Measurements from ENCODE around the gene NAT10. TPM values are rescaled to one million over a fixed set of nuclear protein-coding genes. Genes with fewer than 3 reads are reported as not detected.

NAT10 gene
- total RNA-seq, 2 experiments from 2014 or later: 142 to 147 TPM

DNA sequence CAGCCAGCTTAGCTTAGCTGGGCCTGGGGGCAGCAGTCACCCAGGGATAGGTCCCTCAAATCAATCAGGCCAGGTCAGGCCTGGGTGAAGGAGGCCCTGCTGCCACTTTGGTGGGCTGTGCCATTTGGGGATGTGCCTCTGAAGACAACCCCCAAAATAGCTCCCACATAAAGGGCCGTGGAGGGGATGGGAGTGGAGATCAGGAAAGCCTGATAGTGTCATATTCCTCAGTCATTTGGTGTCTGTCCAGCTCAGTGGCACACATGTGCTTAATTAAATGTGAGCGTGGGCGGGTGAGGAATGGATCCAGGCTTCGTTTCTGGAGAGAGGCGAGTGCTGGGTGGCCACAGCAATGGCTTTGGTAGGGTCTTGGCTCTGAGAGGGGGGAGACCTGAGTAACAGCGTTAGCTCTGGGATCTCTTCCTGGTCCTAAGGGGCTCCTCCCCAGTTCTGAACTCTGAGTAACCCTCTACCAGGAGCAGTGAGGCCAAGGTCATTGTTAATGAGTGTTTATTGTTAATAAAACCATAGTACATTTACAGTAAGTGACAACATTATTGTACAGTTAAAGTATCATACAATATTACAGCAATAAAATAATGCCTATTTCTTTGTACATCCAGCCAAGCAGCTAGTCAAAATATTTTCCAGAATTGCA lies 45.2 kb downstream of the NAT10 start:
- ATAC-seq (no peak), DNase-seq (no peak)
- H3K4me3 Mint-ChIP-seq: no peak overlapping the region
- H3K36me3 Mint-ChIP-seq (ENCODE audit: low read depth): peaks cover 38% of the 10 kb centered on the region
- no peaks in the 10 kb centered on the region for H3K27me3 Mint-ChIP-seq
- peaks cover 2% of the 10 kb centered on the region for H3K4me1 Mint-ChIP-seq
- no peak overlapping the region for H3K27ac Mint-ChIP-seq
- intact Hi-C loops (cut with DNase I, micrococcal nuclease): no loop called here
- H3K9me3 Mint-ChIP-seq (ENCODE audit: low read depth): no peaks in the 10 kb centered on the region
- ChIA-PET POLR2A (no interaction called here), CTCF (interaction anchor here (1.0 to 1.3 kb wide), 5 partner anchors 21 to 317 kb away, joined by 3 to 5 read pairs (median 4); no protein-coding TSS in a partner anchor)

DNA sequence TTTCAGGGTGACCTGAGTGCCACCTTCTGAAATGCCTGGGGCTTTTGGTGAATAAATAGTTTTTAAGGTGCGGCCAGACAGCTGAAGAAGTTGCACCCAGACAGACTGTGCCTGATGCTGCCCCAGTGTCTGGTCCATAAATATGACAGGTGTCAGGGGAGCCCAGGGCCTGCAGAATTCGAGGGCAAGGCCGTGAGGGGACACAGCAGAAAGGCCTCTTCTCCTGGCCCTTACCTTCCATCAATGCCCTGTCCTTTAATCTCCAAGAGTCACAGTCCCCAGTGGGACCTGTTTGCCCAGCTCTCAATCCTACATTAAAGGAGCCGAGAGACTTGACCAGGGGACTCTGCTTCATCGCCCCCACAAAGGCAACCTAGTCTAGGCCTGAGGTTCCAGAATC lies 45.7 kb downstream of the NAT10 start:
- Mint-ChIP-seq H3K36me3 (ENCODE audit: low read depth) (peaks cover 33% of the 10 kb centered on the region), H3K4me1 (peaks cover 2% of the 10 kb centered on the region), H3K27me3 (no peaks in the 10 kb centered on the region), H3K27ac (no peak overlapping the region), H3K9me3 (ENCODE audit: low read depth) (no peaks in the 10 kb centered on the region), H3K4me3 (no peak overlapping the region)
- intact Hi-C loops (cut with DNase I, micrococcal nuclease): no loop called here
- no peak for ATAC-seq
- ChIA-PET CTCF (interaction anchor here (1.0 kb wide), 1 partner anchor 317 kb away, joined by 3 read pairs; no protein-coding TSS in a partner anchor), POLR2A (no interaction called here)
- DNase-seq: no peak

DNA sequence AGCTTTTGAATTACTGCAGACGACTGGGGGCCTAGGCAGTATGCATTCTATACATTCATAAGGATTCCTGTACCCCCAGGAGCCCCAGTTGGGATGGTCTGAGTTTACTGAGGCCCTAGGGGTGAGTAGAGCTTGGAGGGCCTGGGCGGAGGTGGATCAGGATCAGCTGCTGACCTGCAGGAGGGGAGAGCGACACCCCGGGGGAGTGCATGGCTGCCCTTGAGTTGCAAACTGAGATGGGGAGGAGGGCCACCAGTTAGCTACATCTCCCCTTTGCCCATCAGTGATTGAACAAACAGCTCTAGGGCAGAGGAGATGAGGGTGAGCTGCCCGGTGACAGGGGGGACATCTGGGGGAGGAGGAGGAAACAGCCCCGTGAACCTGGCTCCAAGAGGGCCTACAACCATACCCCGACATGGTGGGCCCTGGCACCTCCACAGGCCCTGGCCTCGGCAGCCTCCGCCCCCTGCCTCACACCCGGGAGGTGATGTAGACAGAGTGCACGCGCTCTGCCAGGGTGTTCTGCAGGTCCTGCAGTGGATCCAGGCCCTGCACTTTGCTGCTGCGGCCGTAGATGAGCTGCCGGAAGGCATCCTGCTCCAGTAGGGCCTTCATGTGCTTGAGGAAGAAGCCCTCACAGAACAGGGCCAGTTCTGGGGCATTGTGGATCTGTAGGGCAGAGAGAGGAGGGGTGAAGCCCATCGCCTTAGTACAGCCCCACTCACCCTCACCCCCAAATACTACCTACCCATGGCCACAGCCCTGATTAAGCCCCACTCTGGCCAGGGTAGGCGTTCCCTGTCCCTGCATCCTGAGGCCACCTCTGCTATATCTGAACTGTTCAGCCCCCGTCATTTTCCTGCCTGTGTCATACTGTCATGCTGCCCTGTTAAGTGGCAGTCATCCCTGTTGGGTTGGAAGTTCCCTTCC lies 46.8 kb downstream of the NAT10 start:
- Mint-ChIP-seq H3K27ac (no peak overlapping the region), H3K4me1 (peaks cover 2% of the 10 kb centered on the region), H3K36me3 (ENCODE audit: low read depth) (peaks cover 23% of the 10 kb centered on the region), H3K27me3 (no peaks in the 10 kb centered on the region), H3K9me3 (ENCODE audit: low read depth) (no peaks in the 10 kb centered on the region), H3K4me3 (no peak overlapping the region)
- DNase-seq: no peak
- POLR2A ChIA-PET: interaction anchor here (0.6 kb wide), 1 partner anchor 157 kb away, joined by 5 read pairs; no protein-coding TSS in a partner anchor
- no peak for ATAC-seq
- CTCF ChIA-PET: interaction anchor here (0.6 to 0.9 kb wide), 2 partner anchors 18 to 360 kb away, joined by 3 to 4 read pairs; no protein-coding TSS in a partner anchor
- intact Hi-C loops (cut with DNase I, micrococcal nuclease): no loop called here

DNA sequence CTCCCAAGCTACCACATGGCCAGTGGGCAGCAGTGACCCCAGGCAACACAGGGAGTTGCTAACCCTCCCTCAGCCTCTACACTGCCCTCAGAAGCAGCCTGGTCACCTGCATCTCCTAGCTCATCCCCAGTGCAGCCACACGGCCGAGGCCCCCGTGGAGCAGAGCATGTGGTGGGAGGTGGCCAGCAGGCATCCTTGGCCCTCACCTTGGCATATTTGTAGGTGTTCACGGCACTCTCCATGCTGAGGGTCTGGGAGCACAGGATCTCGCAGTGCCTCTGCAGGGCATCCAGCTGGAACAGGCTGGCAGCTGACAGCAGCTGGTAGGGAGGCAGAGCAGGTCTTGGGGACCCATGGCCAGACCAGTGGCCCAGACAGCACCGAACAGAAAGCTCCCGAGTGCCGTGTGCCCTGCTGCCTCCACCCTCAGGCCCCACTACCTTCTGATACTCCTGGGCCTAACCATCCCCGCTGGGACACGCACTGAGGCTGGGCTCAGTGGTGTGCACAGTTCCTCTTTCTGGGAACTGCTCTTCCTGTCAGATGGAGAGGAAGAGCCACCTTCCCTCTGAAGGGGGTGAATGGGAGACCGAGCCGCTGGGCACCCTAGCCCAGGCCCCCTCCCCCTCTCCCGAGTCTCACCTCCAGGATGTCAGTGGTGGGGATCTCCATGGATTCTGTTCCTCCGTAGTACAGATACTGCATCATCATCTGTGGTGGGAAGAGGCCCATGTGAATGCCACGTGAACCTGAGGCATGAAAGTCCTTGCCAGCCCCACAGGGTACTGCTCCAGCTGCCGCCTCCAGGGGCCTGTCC lies 48.8 kb downstream of the NAT10 start:
- no peaks in the 10 kb centered on the region for H3K9me3 Mint-ChIP-seq (ENCODE audit: low read depth)
- H3K27me3 Mint-ChIP-seq: no peaks in the 10 kb centered on the region
- ATAC-seq: no peak
- no peak overlapping the region for H3K4me3 Mint-ChIP-seq
- intact Hi-C loops (cut with DNase I, micrococcal nuclease): no loop called here
- H3K4me1 Mint-ChIP-seq: peaks cover 7% of the 10 kb centered on the region
- POLR2A ChIA-PET: interaction anchor here (0.6 kb wide), 1 partner anchor 12 kb away, joined by 4 read pairs; no protein-coding TSS in a partner anchor
- peaks cover 9% of the 10 kb centered on the region for H3K36me3 Mint-ChIP-seq (ENCODE audit: low read depth)
- CTCF ChIA-PET: interaction anchor here (0.7 kb wide), 1 partner anchor 20 kb away, joined by 4 read pairs; no protein-coding TSS in a partner anchor
- no peak overlapping the region for H3K27ac Mint-ChIP-seq
- DNase-seq: no peak

DNA sequence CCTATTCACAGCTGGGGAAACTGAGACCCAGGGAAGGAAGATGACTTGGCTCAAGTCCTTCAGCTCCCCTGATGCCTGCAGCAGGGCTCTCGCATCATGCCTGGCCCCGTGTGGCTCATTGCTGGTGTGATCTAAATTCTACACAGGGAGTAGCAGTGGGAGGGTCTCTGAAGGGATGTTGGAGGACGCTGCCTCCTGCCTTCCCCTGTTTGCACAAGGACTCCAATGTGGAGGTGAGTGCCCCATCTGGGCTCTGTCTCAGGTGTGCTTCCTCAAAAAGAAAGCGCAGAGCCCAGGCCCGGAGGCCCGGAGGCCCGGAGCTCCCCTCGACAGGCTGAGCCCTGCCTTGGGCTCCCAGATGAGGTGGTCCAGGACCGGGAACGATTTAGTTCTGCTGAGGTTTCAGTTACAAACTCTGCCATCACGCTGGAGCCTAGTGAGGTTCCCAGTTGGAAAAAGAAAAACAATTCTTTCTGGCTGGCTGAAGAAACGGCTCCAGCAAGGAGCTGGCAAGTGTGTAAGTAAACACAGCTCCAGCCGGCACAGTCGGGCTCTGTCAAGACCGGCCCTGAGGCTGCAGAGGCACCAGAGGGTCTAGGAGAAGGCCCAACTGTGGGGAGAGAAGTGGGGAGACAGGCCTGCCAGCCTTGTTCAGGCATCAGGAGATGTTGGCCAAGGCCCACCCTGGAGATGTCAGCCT lies 49.8 kb downstream of the NAT10 start:
- H3K27ac Mint-ChIP-seq: no peak overlapping the region
- peaks cover 14% of the 10 kb centered on the region for H3K36me3 Mint-ChIP-seq (ENCODE audit: low read depth)
- no peaks in the 10 kb centered on the region for H3K27me3 Mint-ChIP-seq
- ChIA-PET POLR2A (interaction anchor here (0.5 kb wide), 1 partner anchor 39 kb away, joined by 5 read pairs; no protein-coding TSS in a partner anchor), CTCF (interaction anchor here (0.6 to 0.9 kb wide), 3 partner anchors 11 to 117 kb away, joined by 3 to 4 read pairs (median 3); no protein-coding TSS in a partner anchor)
- peaks cover 7% of the 10 kb centered on the region for H3K4me1 Mint-ChIP-seq
- no peak overlapping the region for H3K4me3 Mint-ChIP-seq
- DNase-seq: no peak
- no peak for ATAC-seq
- no peaks in the 10 kb centered on the region for H3K9me3 Mint-ChIP-seq (ENCODE audit: low read depth)
- intact Hi-C loops (cut with DNase I, micrococcal nuclease): no loop called here

DNA sequence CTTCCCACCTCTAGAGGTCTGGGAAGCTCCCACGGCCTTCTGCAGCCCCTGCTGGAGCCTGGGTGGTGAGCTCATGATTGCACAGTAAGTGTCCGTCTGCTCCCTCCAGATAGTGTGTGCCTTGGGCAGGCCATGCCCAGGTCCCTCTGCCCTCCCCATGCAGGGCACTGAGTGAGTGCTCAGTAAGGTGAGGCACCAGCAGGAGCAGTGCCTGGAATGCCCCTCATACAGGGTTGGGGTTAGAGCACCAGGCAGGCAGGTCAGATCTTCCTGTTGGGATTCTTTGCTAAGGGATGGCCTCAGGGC lies 50.3 kb downstream of the NAT10 start:
- no peaks in the 10 kb centered on the region for H3K27me3 Mint-ChIP-seq
- ChIA-PET CTCF (interaction anchor here (0.6 to 0.9 kb wide), 2 partner anchors 11 to 18 kb away, joined by 3 to 4 read pairs; no protein-coding TSS in a partner anchor), POLR2A (interaction anchor here (0.7 kb wide), 1 partner anchor 181 kb away, joined by 3 read pairs; no protein-coding TSS in a partner anchor)
- H3K4me3 Mint-ChIP-seq: no peak overlapping the region
- H3K36me3 Mint-ChIP-seq (ENCODE audit: low read depth): peaks cover 9% of the 10 kb centered on the region
- H3K9me3 Mint-ChIP-seq (ENCODE audit: low read depth): no peaks in the 10 kb centered on the region
- H3K4me1 Mint-ChIP-seq: peaks cover 7% of the 10 kb centered on the region
- intact Hi-C loops (cut with DNase I, micrococcal nuclease): no loop called here
- no peak for DNase-seq
- no peak for ATAC-seq
- no peak overlapping the region for H3K27ac Mint-ChIP-seq

DNA sequence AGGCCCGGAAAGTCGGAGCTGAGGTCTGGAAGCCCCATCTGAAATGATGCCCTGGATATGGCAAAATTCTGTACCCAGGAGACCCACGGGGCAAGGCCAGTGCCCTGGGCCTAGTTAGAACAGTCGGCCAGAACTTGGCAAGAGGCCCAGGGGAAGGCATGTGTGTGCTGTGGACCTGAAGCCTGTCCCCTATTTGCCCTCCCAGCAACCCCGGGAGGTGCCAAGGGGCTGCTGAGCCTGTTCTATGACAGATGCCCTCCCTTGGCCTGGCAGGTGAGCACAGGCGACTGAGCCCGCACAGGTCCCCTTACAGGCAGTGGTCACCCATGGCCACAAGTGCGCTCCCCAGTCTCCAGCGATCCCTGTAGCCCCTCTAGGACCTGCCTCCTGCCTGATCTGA lies 51.7 kb downstream of the NAT10 start:
- peaks cover 8% of the 10 kb centered on the region for H3K36me3 Mint-ChIP-seq (ENCODE audit: low read depth)
- H3K9me3 Mint-ChIP-seq (ENCODE audit: low read depth): no peaks in the 10 kb centered on the region
- DNase-seq: no peak
- CTCF ChIA-PET: interaction anchor here (2.0 kb wide), 1 partner anchor 17 kb away, joined by 9 read pairs; no protein-coding TSS in a partner anchor
- no peak for ATAC-seq
- H3K27me3 Mint-ChIP-seq: no peaks in the 10 kb centered on the region
- no peak overlapping the region for H3K27ac Mint-ChIP-seq
- H3K4me3 Mint-ChIP-seq: no peak overlapping the region
- peaks cover 7% of the 10 kb centered on the region for H3K4me1 Mint-ChIP-seq
- POLR2A ChIA-PET: no interaction called here
- intact Hi-C loops (cut with DNase I, micrococcal nuclease): no loop called here

DNA sequence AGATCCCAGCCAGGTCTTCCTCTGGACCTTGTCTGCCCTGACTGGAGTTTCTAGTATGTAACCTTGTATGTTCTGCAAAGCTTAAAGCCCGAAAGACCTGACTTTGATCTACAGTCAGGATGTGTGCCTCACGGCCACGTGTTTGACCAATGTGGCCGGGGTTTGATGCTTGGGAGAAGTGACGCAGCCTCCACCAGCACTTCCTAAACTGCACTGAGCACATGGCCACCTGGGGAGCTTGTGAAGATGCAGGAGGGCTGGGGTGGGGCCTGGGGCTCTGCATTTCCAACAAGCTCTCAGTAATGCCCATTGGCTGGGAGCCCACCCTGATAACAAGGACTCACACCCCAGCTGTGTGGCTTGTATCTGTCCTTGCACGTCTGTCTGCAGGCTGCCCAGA lies 53.2 kb downstream of the NAT10 start:
- no peaks in the 10 kb centered on the region for H3K27me3 Mint-ChIP-seq
- CTCF ChIA-PET: interaction anchor here (1.2 to 2.0 kb wide), 2 partner anchors 16 to 352 kb away, joined by 3 to 9 read pairs; no protein-coding TSS in a partner anchor
- H3K27ac Mint-ChIP-seq: no peak overlapping the region
- peaks cover 8% of the 10 kb centered on the region for H3K36me3 Mint-ChIP-seq (ENCODE audit: low read depth)
- H3K4me1 Mint-ChIP-seq: peaks cover 5% of the 10 kb centered on the region
- POLR2A ChIA-PET: no interaction called here
- no peak overlapping the region for H3K4me3 Mint-ChIP-seq
- DNase-seq (peak; percentile 55), ATAC-seq (peak; percentile 47)
- H3K9me3 Mint-ChIP-seq (ENCODE audit: low read depth): no peaks in the 10 kb centered on the region
- intact Hi-C loops (cut with DNase I, micrococcal nuclease): no loop called here

DNA sequence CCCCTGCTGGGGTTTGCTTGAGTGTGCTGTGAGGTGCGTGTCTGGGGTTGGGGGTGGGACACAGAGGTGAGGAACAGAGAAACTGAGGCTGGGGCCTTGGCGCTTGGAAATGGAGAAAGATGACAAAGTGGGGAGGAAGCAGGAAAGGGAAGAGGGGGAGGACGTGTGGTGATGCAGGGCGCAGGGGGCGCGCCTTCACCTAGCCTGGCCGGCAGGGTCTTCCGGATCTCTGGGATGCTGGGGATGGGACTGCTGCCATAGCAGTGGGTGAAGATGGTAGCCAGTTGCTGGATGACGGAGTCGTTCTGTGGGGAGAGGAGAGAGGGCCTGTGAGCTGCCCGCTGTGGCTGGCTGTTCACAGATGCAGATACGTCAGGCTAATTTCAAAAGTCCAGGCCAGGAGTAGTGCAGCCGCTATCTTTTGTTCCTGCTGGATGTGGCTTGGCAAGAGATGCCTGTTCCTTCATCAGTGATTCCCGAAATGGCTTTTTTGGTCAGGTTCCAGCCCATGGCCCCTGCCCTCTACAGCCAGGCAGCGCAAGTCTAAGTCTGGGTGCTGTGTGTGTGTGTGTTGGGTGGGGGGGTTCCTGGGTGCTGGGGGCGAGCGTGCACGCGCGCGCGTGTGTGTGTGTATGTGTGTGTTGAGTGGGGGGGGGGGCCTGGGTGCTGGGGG lies 54.8 kb downstream of the NAT10 start:
- Mint-ChIP-seq H3K9me3 (ENCODE audit: low read depth) (no peaks in the 10 kb centered on the region), H3K4me1 (peaks cover 5% of the 10 kb centered on the region), H3K27ac (no peak overlapping the region), H3K36me3 (ENCODE audit: low read depth) (peaks cover 8% of the 10 kb centered on the region), H3K27me3 (no peaks in the 10 kb centered on the region), H3K4me3 (no peak overlapping the region)
- intact Hi-C loops (cut with DNase I, micrococcal nuclease): no loop called here
- ChIA-PET CTCF (interaction anchor here (0.6 kb wide), 1 partner anchor 14 kb away, joined by 3 read pairs; no protein-coding TSS in a partner anchor), POLR2A (interaction anchor here (0.7 kb wide), 1 partner anchor 130 kb away, joined by 4 read pairs; no protein-coding TSS in a partner anchor)
- no peak for DNase-seq
- ATAC-seq: no peak

DNA sequence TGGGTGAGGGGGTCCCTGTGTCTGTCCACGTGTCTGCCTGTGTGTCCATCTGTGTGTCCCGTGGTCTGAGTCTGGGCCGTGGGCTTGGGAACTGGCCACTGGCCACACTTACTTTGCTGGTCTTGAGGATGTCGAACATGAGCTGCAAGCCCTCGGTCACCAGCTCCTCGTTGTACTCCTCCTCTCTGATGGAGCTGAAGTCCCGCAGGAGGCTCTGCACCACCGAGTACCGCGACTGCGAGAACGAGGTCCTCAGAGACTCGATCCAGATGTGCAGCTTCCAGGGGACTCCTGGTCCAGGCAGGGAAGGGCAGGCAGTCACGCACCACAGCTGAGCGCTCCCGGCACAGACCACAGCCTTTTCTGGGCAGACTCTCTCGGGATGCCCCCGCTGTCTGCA lies 55.4 kb downstream of the NAT10 start:
- Mint-ChIP-seq H3K27ac (no peak overlapping the region), H3K27me3 (no peaks in the 10 kb centered on the region), H3K36me3 (ENCODE audit: low read depth) (peaks cover 8% of the 10 kb centered on the region), H3K4me1 (peaks cover 5% of the 10 kb centered on the region), H3K4me3 (no peak overlapping the region), H3K9me3 (ENCODE audit: low read depth) (no peaks in the 10 kb centered on the region)
- ChIA-PET CTCF (interaction anchor here (0.6 kb wide), 1 partner anchor 13 kb away, joined by 3 read pairs; no protein-coding TSS in a partner anchor), POLR2A (interaction anchor here (0.7 kb wide), 1 partner anchor 129 kb away, joined by 4 read pairs; no protein-coding TSS in a partner anchor)
- intact Hi-C loops (cut with DNase I, micrococcal nuclease): no loop called here
- ATAC-seq (no peak), DNase-seq (no peak)
